Muscle layer of duodenum (tissue), 2 donors: ENCODE measurements around the gene GPR65.
"Not testable (repeated sequence)": the region's sequence is repeated elsewhere in the genome, so short reads cannot be mapped to it uniquely, and the experiment has no call there.

Experiments used
- H3K27ac ChIP-seq: one replicate; pipeline ENCODE4 v1.7.0; 2013; ENCODE audit warnings: mild to moderate bottlenecking, low read length
- H3K27me3 ChIP-seq: one replicate; pipeline ENCODE4 v1.7.0; 2013; ENCODE audit warnings: low read depth, mild to moderate bottlenecking, control low read depth, low read length
- H3K36me3 ChIP-seq, 2 donors: one replicate each; pipeline ENCODE4 v1.7.0; 2013; ENCODE audit warnings: low read length in 2 of 2, control low read depth in 1 of 2, mild to moderate bottlenecking in 1 of 2; ENCODE audit not compliant: insufficient read depth in 2 of 2, control insufficient read depth in 1 of 2
- H3K4me1 ChIP-seq, 2 donors: one replicate each; pipeline ENCODE4 v1.7.0; 2013; ENCODE audit warnings: low read length in 2 of 2, mild to moderate bottlenecking in 2 of 2, control low read depth in 1 of 2, moderate library complexity in 1 of 2; ENCODE audit not compliant: insufficient read depth in 2 of 2, control insufficient read depth in 1 of 2
- H3K4me3 ChIP-seq, 2 donors: one replicate each; pipeline ENCODE4 v1.7.0; 2013; ENCODE audit warnings: low read length in 2 of 2, low read depth in 1 of 2, mild to moderate bottlenecking in 1 of 2
- H3K9me3 ChIP-seq, 2 donors: one replicate each; pipeline ENCODE4 v1.7.0; 2013; ENCODE audit warnings: low read length in 2 of 2, control low read depth in 1 of 2, mild to moderate bottlenecking in 1 of 2; ENCODE audit not compliant: control insufficient read depth in 1 of 2
- donor health status: healthy.

The GPR65 gene

GRCh38 chr14:88024252-88025086, 19.5 kb downstream of the GPR65 start:
- H3K27me3 ChIP-seq, H3K27ac ChIP-seq, H3K4me3 ChIP-seq, H3K9me3 ChIP-seq, H3K4me1 ChIP-seq, H3K36me3 ChIP-seq: not testable (repeated sequence)

- no peaks in the 10 kb centered on the region for H3K4me1 ChIP-seq
- H3K27ac ChIP-seq = no peak overlapping the region
- H3K36me3 ChIP-seq = no peaks in the 10 kb centered on the region
- no peak overlapping the region for H3K4me3 ChIP-seq
- H3K27me3 ChIP-seq = no peaks in the 10 kb centered on the region
- H3K9me3 ChIP-seq = no peaks in the 10 kb centered on the region
These were observed 20.4 kb downstream of the GPR65 start for GRCh38 chr14:88025313-88025712.

- H3K4me3 ChIP-seq = no peak overlapping the region
- H3K9me3 ChIP-seq = no peaks in the 10 kb centered on the region
- no peaks in the 10 kb centered on the region for H3K36me3 ChIP-seq
- no peaks in the 10 kb centered on the region for H3K27me3 ChIP-seq
- H3K27ac ChIP-seq = no peak overlapping the region
- H3K4me1 ChIP-seq = no peaks in the 10 kb centered on the region
These were observed 22.0 kb downstream of the GPR65 start for GRCh38 chr14:88026890-88027289.

- Histone ChIP-seq H3K9me3 (no peaks in the 10 kb centered on the region), H3K27me3 (no peaks in the 10 kb centered on the region), H3K4me1 (no peaks in the 10 kb centered on the region), H3K36me3 (no peaks in the 10 kb centered on the region), H3K27ac (no peak overlapping the region), H3K4me3 (no peak overlapping the region)
These were observed 24.6 kb downstream of the GPR65 start for GRCh38 chr14:88029500-88029899.

GRCh38 chr14:88030079-88030478, 25.1 kb downstream of the GPR65 start:
- Histone ChIP-seq H3K4me3 (no peak overlapping the region), H3K9me3 (no peaks in the 10 kb centered on the region), H3K27me3 (no peaks in the 10 kb centered on the region), H3K27ac (no peak overlapping the region), H3K4me1 (no peaks in the 10 kb centered on the region), H3K36me3 (no peaks in the 10 kb centered on the region)

GRCh38 chr14:88030892-88031291, 26.0 kb downstream of the GPR65 start:
- no peaks in the 10 kb centered on the region for H3K27me3 ChIP-seq
- no peak overlapping the region for H3K27ac ChIP-seq
- H3K9me3 ChIP-seq = no peaks in the 10 kb centered on the region
- no peak overlapping the region for H3K4me3 ChIP-seq
- H3K36me3 ChIP-seq = no peaks in the 10 kb centered on the region
- no peaks in the 10 kb centered on the region for H3K4me1 ChIP-seq

GRCh38 chr14:88032373-88032772, 27.4 kb downstream of the GPR65 start:
- H3K9me3 ChIP-seq = no peaks in the 10 kb centered on the region
- no peaks in the 10 kb centered on the region for H3K27me3 ChIP-seq
- H3K27ac ChIP-seq = no peak overlapping the region

GRCh38 chr14:88034076-88034475, 29.1 kb downstream of the GPR65 start:
- Histone ChIP-seq H3K27ac (no peak overlapping the region), H3K4me1 (no peaks in the 10 kb centered on the region), H3K4me3 (no peak overlapping the region), H3K36me3 (no peaks in the 10 kb centered on the region), H3K27me3 (no peaks in the 10 kb centered on the region), H3K9me3 (no peaks in the 10 kb centered on the region)

More at GRCh38 chr14:88032373-88032772, 27.4 kb downstream of the GPR65 start:
- Histone ChIP-seq H3K4me3 (no peak overlapping the region), H3K36me3 (no peaks in the 10 kb centered on the region), H3K4me1 (no peaks in the 10 kb centered on the region)

GRCh38 chr14:88036422-88036821, 31.5 kb downstream of the GPR65 start:
- H3K36me3 ChIP-seq = no peaks in the 10 kb centered on the region
- no peak overlapping the region for H3K27ac ChIP-seq

GRCh38 chr14:88037325-88037724, 32.4 kb downstream of the GPR65 start:
- H3K4me1 ChIP-seq = no peaks in the 10 kb centered on the region
- no peaks in the 10 kb centered on the region for H3K27me3 ChIP-seq
- H3K4me3 ChIP-seq = no peak overlapping the region
- H3K9me3 ChIP-seq = no peaks in the 10 kb centered on the region
- no peaks in the 10 kb centered on the region for H3K36me3 ChIP-seq
- no peak overlapping the region for H3K27ac ChIP-seq

More at GRCh38 chr14:88036422-88036821, 31.5 kb downstream of the GPR65 start:
- no peaks in the 10 kb centered on the region for H3K9me3 ChIP-seq
- no peaks in the 10 kb centered on the region for H3K4me1 ChIP-seq
- no peak overlapping the region for H3K4me3 ChIP-seq
- no peaks in the 10 kb centered on the region for H3K27me3 ChIP-seq

- Histone ChIP-seq H3K27ac (no peak overlapping the region), H3K4me1 (no peaks in the 10 kb centered on the region), H3K27me3 (no peaks in the 10 kb centered on the region), H3K9me3 (no peaks in the 10 kb centered on the region), H3K36me3 (no peaks in the 10 kb centered on the region), H3K4me3 (no peak overlapping the region)
These were observed 34.3 kb downstream of the GPR65 start for GRCh38 chr14:88039197-88039596.

- H3K27ac ChIP-seq = no peak overlapping the region
- no peaks in the 10 kb centered on the region for H3K4me1 ChIP-seq
- no peak overlapping the region for H3K4me3 ChIP-seq
- H3K9me3 ChIP-seq = no peaks in the 10 kb centered on the region
- H3K36me3 ChIP-seq = no peaks in the 10 kb centered on the region
- H3K27me3 ChIP-seq = no peaks in the 10 kb centered on the region
These were observed 35.2 kb downstream of the GPR65 start for GRCh38 chr14:88040146-88040545.
